Muscle layer of duodenum (tissue), 2 donors: ENCODE results near the gene PRKG1.

Experiments
- H3K27ac ChIP-seq: one replicate; pipeline ENCODE4 v1.7.0; 2013; ENCODE audit warnings: mild to moderate bottlenecking, low read length
- H3K27me3 ChIP-seq: one replicate; pipeline ENCODE4 v1.7.0; 2013; ENCODE audit warnings: low read depth, mild to moderate bottlenecking, control low read depth, low read length
- H3K36me3 ChIP-seq, 2 donors: one replicate each; pipeline ENCODE4 v1.7.0; 2013; ENCODE audit warnings: low read length in 2 of 2, control low read depth in 1 of 2, mild to moderate bottlenecking in 1 of 2; ENCODE audit not compliant: insufficient read depth in 2 of 2, control insufficient read depth in 1 of 2
- H3K4me1 ChIP-seq, 2 donors: one replicate each; pipeline ENCODE4 v1.7.0; 2013; ENCODE audit warnings: low read length in 2 of 2, mild to moderate bottlenecking in 2 of 2, control low read depth in 1 of 2, moderate library complexity in 1 of 2; ENCODE audit not compliant: insufficient read depth in 2 of 2, control insufficient read depth in 1 of 2
- H3K4me3 ChIP-seq, 2 donors: one replicate each; pipeline ENCODE4 v1.7.0; 2013; ENCODE audit warnings: low read length in 2 of 2, low read depth in 1 of 2, mild to moderate bottlenecking in 1 of 2
- H3K9me3 ChIP-seq, 2 donors: one replicate each; pipeline ENCODE4 v1.7.0; 2013; ENCODE audit warnings: low read length in 2 of 2, control low read depth in 1 of 2, mild to moderate bottlenecking in 1 of 2; ENCODE audit not compliant: control insufficient read depth in 1 of 2
- donor health status: healthy.

PRKG1 gene

GRCh38 chr10:51119441-51119840 is 45.2 kb downstream of the PRKG1 start:
- Histone ChIP-seq H3K36me3 (no peaks in the 10 kb centered on the region), H3K27me3 (no peaks in the 10 kb centered on the region), H3K27ac (no peak overlapping the region), H3K9me3 (no peaks in the 10 kb centered on the region), H3K4me3 (no peak overlapping the region), H3K4me1 (peaks cover 0 to 8% of the 10 kb centered on the region in 2 donors)

GRCh38 chr10:51121861-51122260 is 47.6 kb downstream of the PRKG1 start:
- no peak overlapping the region for H3K27ac ChIP-seq
- no peaks in the 10 kb centered on the region for H3K27me3 ChIP-seq
- no peak overlapping the region for H3K4me3 ChIP-seq
- H3K4me1 ChIP-seq, result peaks cover 0 to 8% of the 10 kb centered on the region in 2 donors
- H3K9me3 ChIP-seq, result no peaks in the 10 kb centered on the region
- H3K36me3 ChIP-seq, result no peaks in the 10 kb centered on the region

GRCh38 chr10:51124852-51125251 is 50.6 kb downstream of the PRKG1 start:
- Histone ChIP-seq H3K4me3 (no peak overlapping the region), H3K4me1 (no peaks in the 10 kb centered on the region), H3K27me3 (no peaks in the 10 kb centered on the region), H3K27ac (no peak overlapping the region), H3K36me3 (no peaks in the 10 kb centered on the region), H3K9me3 (no peaks in the 10 kb centered on the region)

- H3K27me3 ChIP-seq, result no peaks in the 10 kb centered on the region
- no peaks in the 10 kb centered on the region for H3K36me3 ChIP-seq
- no peaks in the 10 kb centered on the region for H3K4me1 ChIP-seq
- H3K9me3 ChIP-seq, result no peaks in the 10 kb centered on the region
- H3K27ac ChIP-seq, result no peak overlapping the region
- no peak overlapping the region for H3K4me3 ChIP-seq
Measured at GRCh38 chr10:51125518-51125917, 51.2 kb downstream of the PRKG1 start.

- Histone ChIP-seq H3K36me3 (no peaks in the 10 kb centered on the region), H3K4me1 (no peaks in the 10 kb centered on the region), H3K4me3 (no peak overlapping the region), H3K27me3 (no peaks in the 10 kb centered on the region), H3K27ac (no peak overlapping the region), H3K9me3 (no peaks in the 10 kb centered on the region)
Measured at GRCh38 chr10:51129946-51130544, 55.8 kb downstream of the PRKG1 start.

GRCh38 chr10:51137756-51138529 is 63.7 kb downstream of the PRKG1 start:
- Histone ChIP-seq H3K27ac (no peak overlapping the region), H3K4me3 (no peak overlapping the region), H3K9me3 (no peaks in the 10 kb centered on the region), H3K36me3 (no peaks in the 10 kb centered on the region), H3K4me1 (no peaks in the 10 kb centered on the region), H3K27me3 (no peaks in the 10 kb centered on the region)

GRCh38 chr10:51139176-51139575 is 64.9 kb downstream of the PRKG1 start:
- Histone ChIP-seq H3K36me3 (no peaks in the 10 kb centered on the region), H3K4me3 (no peak overlapping the region), H3K27ac (no peak overlapping the region)

GRCh38 chr10:51141010-51141409 is 66.7 kb downstream of the PRKG1 start:
- Histone ChIP-seq H3K27me3 (no peaks in the 10 kb centered on the region), H3K36me3 (no peaks in the 10 kb centered on the region), H3K4me1 (no peaks in the 10 kb centered on the region), H3K27ac (no peak overlapping the region), H3K9me3 (no peaks in the 10 kb centered on the region), H3K4me3 (no peak overlapping the region)

More at GRCh38 chr10:51139176-51139575, 64.9 kb downstream of the PRKG1 start:
- Histone ChIP-seq H3K4me1 (no peaks in the 10 kb centered on the region), H3K27me3 (no peaks in the 10 kb centered on the region), H3K9me3 (no peaks in the 10 kb centered on the region)

- no peak overlapping the region for H3K4me3 ChIP-seq
- no peak overlapping the region for H3K27ac ChIP-seq
Measured at GRCh38 chr10:51144161-51144781, 70.0 kb downstream of the PRKG1 start.

GRCh38 chr10:51145375-51145774 is 71.1 kb downstream of the PRKG1 start:
- H3K27me3 ChIP-seq, result no peaks in the 10 kb centered on the region
- H3K4me3 ChIP-seq, result no peak overlapping the region
- no peak overlapping the region for H3K27ac ChIP-seq
- no peaks in the 10 kb centered on the region for H3K4me1 ChIP-seq
- H3K36me3 ChIP-seq, result no peaks in the 10 kb centered on the region
- H3K9me3 ChIP-seq, result no peaks in the 10 kb centered on the region

More at GRCh38 chr10:51144161-51144781, 70.0 kb downstream of the PRKG1 start:
- no peaks in the 10 kb centered on the region for H3K4me1 ChIP-seq
- H3K9me3 ChIP-seq, result no peaks in the 10 kb centered on the region
- H3K27me3 ChIP-seq, result no peaks in the 10 kb centered on the region
- H3K36me3 ChIP-seq, result no peaks in the 10 kb centered on the region

GRCh38 chr10:51147644-51148399 is 73.5 kb downstream of the PRKG1 start:
- Histone ChIP-seq H3K4me1 (no peaks in the 10 kb centered on the region), H3K9me3 (no peaks in the 10 kb centered on the region), H3K27me3 (no peaks in the 10 kb centered on the region), H3K27ac (no peak overlapping the region), H3K4me3 (no peak overlapping the region), H3K36me3 (no peaks in the 10 kb centered on the region)
